HG03575 (cell line): ENCODE measurements around the gene CHEK2.
"Not testable (repeated sequence)": the region's sequence is repeated elsewhere in the genome, so short reads cannot be mapped to it uniquely, and the experiment has no call there.

Experiments
- ATAC-seq: cut with Tn5 transposase; IDR thresholded peaks from one replicate; pipeline ENCODE4 v1.9.1; 2021; ENCODE audit not compliant: unreplicated experiment, insufficient number of reproducible peaks, low FRiP score; ENCODE audit errors: extremely low read depth

Gene CHEK2

DNA sequence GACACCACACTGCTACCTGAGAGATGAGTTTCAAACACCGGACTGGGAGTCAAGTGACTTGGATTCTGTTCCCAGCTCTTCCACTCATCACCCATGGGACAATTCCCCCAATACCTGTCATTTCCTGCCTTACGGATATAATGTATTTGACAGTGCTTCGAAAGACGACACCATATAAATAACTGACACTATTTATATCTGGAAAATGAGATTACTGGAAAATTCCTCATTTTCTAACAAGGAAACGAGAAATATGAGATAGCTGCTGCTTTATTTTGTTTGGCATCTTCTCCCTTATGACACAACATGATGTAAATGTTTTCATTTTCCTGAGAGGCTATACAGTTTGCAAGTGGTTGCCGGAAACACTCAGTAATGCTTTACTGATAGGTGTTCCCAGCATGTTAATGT lies 8.9 kb upstream of the CHEK2 start:
- no peak for ATAC-seq

DNA sequence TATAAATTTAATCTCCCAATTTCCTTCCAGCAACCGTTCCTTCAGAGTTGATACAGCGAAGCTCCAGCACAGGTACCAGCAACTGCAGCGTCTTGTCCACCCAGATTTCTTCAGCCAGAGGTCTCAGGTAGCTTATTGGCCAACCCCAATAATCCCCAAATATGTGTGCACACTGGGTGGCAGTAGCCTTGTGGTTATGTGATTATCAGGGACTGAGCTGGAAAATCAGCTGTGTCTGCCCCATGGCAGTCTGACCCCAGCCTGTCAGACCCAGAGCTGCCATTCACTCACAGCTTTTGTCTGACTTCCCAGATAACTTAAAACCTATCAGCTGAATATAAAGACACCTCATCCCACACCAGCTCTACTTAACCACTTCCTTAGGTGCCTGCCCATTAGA lies 2.2 kb upstream of the CHEK2 start:
- no peak for ATAC-seq

DNA sequence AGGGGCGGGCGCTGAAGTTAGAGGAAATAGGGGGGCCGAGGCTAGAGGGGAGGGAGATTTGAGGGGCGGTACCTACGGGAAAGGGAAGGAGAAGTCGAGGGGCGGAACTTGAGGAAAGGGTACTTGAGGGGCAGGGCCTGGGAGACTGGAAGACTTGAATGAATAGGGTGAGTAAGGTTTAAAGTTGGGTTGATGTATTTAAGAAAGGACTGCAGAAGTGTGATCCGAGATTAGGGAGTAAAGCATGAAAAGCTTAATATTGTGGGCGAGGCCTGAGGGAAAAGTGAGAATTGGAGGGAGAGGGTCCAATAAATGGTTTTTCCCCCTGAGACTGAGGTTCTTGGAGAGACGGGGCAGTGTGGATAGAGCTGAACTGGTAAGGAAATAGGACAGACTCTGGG lies 942 bp upstream of the CHEK2 start:
- no peak for ATAC-seq

GRCh38 chr22:28741200-28741784 lies 328 bp downstream of the CHEK2 start:
- ATAC-seq = no peak

GRCh38 chr22:28738876-28739275 lies 2.7 kb downstream of the CHEK2 start:
- not testable (repeated sequence) for ATAC-seq

DNA sequence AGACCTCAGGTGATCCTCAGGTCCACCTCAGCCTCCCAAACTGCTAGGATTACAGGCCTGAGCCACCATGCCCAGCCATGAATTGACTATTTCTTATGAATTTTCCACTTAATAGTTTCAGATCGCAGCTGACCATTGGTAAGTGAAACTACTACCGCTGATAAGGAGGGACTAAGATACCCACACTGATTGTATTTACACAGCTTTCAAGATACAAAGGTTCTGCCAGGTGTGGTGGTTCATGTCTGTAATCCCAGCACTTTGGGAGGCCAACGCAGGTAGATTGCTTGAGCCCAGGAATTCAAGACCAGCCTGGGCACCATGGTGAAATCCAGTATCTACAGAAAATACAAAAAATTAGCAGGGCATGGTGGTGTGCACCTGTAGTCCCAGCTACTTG lies 3.9 kb downstream of the CHEK2 start:
- no peak for ATAC-seq

GRCh38 chr22:28736301-28737155 lies 5.1 kb downstream of the CHEK2 start:
- ATAC-seq = no peak

DNA sequence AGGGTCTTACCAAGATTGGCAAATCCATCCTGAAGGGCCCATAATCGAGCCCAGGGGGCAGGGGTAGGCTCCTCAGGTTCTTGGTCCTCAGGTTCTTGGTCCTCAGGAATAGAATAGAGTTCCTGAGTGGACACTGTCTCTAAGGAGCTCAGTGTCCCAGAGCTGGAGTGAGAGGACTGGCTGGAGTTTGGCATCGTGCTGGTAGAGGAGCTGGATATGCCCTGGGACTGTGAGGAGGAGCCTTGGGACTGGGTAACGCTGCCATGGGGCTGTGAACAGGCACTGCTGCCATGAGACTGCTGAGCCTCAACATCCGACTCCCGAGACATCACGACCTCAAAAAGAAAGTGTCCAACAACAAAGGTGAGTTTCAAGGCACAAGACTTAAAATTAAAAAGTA lies 7.2 kb downstream of the CHEK2 start:
- ATAC-seq = no peak

DNA sequence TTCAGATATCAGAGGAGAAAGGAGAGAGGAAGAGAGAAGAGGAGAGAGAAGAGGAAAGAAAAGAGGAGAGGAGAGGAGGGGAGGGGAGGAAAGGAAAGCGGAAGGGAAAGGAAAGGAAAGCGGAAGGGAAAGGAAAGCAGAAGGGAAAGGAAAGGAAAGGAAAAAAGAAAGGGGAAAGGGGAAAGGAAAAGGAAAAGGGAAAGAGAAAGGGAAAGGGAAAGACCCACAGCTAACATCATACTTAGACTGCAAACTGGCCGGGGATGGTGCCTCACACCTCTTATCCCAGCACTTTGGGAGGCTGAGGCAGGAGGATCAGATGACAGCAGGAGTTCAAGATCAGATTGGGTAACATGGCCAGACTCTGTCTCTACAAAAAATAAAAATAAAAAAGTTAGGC lies 11.4 kb downstream of the CHEK2 start:
- ATAC-seq = no peak

- no peak for ATAC-seq
These were observed 12.9 kb downstream of the CHEK2 start for GRCh38 chr22:28728621-28729313.

DNA sequence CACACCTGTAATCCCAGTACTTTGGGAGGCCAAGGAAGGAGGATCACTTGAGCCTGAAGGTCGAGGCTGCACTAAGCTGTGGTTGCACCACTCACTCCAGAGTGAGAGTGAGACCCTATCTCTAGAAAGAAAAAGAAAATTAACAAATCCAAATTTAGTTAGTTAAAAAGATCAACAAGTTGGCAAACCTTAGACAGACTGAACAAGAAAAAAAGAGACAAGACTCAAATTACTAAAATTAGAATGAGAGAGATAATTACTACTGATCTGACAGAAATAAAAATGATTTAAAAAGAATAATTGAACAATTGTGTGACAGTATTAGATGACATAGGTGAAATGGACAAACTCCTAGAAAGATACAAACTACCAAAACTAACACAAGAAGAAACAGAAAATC lies 13.6 kb downstream of the CHEK2 start:
- ATAC-seq = no peak

- ATAC-seq = no peak
These were observed 23.6 kb downstream of the CHEK2 start for GRCh38 chr22:28718044-28718443.

GRCh38 chr22:28716686-28717085 lies 24.9 kb downstream of the CHEK2 start:
- no peak for ATAC-seq

DNA sequence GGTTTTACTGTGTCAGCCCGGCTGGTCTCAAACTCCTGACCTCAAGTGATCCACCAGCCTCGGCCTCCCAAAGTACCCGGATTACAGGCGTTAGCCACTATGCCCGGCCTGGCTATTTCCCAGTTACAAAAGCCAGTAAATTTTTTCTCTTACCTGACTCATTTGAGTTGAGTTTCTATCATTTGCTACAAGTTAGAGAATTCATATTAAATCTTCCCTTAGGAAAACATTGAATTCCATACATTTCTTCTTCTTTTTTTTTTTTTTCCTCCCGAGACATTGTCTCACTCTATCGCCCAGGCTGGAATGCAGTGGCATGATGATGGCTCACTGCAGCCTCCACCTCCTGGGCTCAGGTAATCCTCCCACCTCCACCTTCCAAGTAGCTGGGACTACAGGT lies 26.0 kb downstream of the CHEK2 start:
- no peak for ATAC-seq

DNA sequence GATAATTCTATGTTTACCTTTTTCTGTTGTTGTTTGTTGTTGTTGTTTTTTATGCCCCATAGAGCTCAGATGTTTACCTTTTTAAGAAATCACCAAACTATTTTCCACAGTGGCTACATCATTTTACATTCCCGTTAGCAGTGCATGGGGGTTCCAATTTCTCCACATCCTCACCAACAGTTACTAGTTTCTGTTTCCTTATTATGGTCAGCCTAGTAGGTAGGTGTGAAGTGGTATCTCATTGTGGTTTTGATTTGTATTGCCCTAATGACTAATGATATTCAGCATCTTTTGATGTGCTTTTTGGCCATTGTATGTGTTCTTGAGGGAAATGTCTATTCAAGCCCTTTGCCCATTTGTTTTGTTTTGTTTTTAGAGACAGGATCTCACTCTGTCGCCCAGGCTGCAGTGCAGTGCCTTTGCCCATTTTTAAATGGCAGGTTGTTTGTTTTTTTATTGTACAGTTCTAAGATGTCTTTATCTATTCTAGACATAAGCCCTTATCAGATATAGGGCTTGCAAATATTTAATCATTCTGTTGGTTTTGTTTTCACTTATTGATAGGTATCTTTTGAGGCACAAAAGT lies 27.5 kb downstream of the CHEK2 start:
- ATAC-seq = no peak

- ATAC-seq = no peak
These were observed 29.5 kb downstream of the CHEK2 start for GRCh38 chr22:28711820-28712777.

GRCh38 chr22:28711341-28711740 lies 30.3 kb downstream of the CHEK2 start:
- ATAC-seq = no peak

DNA sequence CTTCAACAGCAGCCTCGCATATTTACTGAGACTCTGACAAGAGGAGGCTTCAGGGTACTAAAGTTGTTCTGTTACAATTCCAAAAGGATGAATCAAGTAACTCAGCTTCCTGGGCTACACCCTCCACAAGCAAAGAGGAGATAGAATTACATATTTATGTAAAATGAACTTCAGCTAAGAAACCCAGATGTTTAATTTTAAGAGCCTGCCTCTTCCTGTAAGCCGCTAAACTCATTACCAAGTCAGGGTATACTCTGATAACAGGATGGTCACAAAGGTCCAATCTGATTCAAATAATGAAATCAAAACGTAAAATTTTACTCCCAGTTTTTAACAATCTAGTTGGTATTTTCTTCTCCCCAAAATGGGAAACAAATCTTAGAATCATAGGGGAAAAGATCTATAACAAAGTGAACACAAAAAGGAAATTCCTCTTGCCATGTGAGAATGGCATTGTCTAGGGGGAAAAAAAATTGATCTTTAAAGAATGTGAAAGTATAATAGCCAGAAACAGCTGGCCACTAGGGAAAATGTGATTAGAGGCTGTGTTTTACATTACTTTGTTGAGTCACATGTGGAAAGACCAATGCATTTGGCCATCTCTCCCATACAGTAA lies 30.9 kb downstream of the CHEK2 start:
- no peak for ATAC-seq
